Uterus (tissue), 2 donors: Measurements from ENCODE around the gene GNG7.

Experiments
- POLR2A ChIP-seq, 2 donors: fragments of 450-650 bp; IDR thresholded peaks; one replicate each; pipeline ENCODE4 v1.6.1; 2016; ENCODE audit warnings: antibody characterized with exemption in 2 of 2, mild to moderate bottlenecking in 1 of 2, moderate library complexity in 1 of 2
- TF ChIP-seq, protein P1 (sequence below), 4 experiments: fragments of 200-600 bp in 2 of 4; fragments of 450-650 bp in 2 of 4; sonication (generic) in 2 of 4; IDR thresholded peaks; one replicate each; pipeline ENCODE4 v1.5.1; 2016 to 2019; ENCODE audit warnings: antibody characterized with exemption in 4 of 4, mild to moderate bottlenecking in 2 of 4, moderate library complexity in 1 of 4

DNA sequence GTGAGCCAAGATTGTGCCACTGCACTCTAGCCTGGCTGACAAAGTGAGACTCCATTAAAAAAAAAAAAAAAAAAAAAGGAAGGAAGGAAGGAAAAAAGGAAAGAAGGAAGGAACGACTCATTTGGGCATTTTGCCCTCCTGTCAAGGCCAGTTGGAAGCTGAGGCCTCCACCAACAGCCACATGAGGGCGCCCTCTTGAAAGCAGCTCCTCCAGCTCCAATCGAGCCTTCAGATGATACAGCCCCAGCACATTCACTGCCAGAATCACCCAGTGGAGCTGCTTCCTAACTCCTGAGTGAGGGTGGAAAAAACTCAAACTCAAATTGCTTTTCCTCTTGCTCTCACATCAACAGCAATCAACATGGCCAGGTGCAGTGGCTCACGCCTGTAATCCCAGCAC, 40.9 kb downstream of the GNG7 start:
- TF ChIP-seq POLR2A (IDR thresholded peaks at IDR 0.05), result no peak
- TF ChIP-seq, protein P1, sequence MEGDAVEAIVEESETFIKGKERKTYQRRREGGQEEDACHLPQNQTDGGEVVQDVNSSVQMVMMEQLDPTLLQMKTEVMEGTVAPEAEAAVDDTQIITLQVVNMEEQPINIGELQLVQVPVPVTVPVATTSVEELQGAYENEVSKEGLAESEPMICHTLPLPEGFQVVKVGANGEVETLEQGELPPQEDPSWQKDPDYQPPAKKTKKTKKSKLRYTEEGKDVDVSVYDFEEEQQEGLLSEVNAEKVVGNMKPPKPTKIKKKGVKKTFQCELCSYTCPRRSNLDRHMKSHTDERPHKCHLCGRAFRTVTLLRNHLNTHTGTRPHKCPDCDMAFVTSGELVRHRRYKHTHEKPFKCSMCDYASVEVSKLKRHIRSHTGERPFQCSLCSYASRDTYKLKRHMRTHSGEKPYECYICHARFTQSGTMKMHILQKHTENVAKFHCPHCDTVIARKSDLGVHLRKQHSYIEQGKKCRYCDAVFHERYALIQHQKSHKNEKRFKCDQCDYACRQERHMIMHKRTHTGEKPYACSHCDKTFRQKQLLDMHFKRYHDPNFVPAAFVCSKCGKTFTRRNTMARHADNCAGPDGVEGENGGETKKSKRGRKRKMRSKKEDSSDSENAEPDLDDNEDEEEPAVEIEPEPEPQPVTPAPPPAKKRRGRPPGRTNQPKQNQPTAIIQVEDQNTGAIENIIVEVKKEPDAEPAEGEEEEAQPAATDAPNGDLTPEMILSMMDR (IDR thresholded peaks at IDR 0.05), result no peak
